Peyer's patch (tissue), 4 donors: Measurements from ENCODE around the gene RALGAPA1. TPM values are rescaled to one million over a fixed set of nuclear protein-coding genes. Genes with fewer than 3 reads are reported as not detected.
"Not testable (repeated sequence)": the region's sequence is repeated elsewhere in the genome, so short reads cannot be mapped to it uniquely, and the experiment has no call there.

Source experiments
- DNase-seq, 3 donors: peaks; one replicate each; pipeline ENCODE4 v3.0.0-alpha.2; 2017 to 2019
- H3K27ac ChIP-seq, 4 donors: fragments of 200-600 bp; sonication (generic); one replicate each; pipeline ENCODE4 v1.5.1; 2016 to 2019
- H3K27me3 ChIP-seq, 2 donors: fragments of 200-600 bp; sonication (generic); one replicate each; pipeline ENCODE4 v1.5.1; 2019
- H3K36me3 ChIP-seq, 3 donors: fragments of 200-600 bp; sonication (generic); one replicate each; pipeline ENCODE4 v1.5.1; 2016 to 2019
- H3K4me1 ChIP-seq, 4 donors: fragments of 200-600 bp; sonication (generic); one replicate each; pipeline ENCODE4 v1.5.1; 2016 to 2019
- H3K4me3 ChIP-seq, 4 donors: fragments of 200-600 bp; sonication (generic); 1 replicate in 3 of 4; 2 replicates in 1 of 4; pipeline ENCODE4 v1.5.1; 2016 to 2019; ENCODE audit warnings: mild to moderate bottlenecking in 1 of 4
- H3K9me3 ChIP-seq, 4 donors: fragments of 200-600 bp; sonication (generic); one replicate each; pipeline ENCODE4 v1.5.1; 2016 to 2019; ENCODE audit warnings: mild to moderate bottlenecking in 1 of 4
- CTCF ChIP-seq, 6 experiments: fragments of 450-650 bp in 4 of 6; fragments of 200-600 bp in 2 of 6; sonication (generic) in 1 of 6; IDR thresholded peaks; one replicate each; pipeline ENCODE4 v1.5.1; 2017 to 2019; ENCODE audit warnings: antibody characterized with exemption in 6 of 6, mild to moderate bottlenecking in 3 of 6, moderate library complexity in 1 of 6
- POLR2A ChIP-seq, 2 donors: fragments of 450-650 bp; IDR thresholded peaks; one replicate each; pipeline ENCODE4 v1.5.1; 2017; ENCODE audit warnings: antibody characterized with exemption in 2 of 2, mild to moderate bottlenecking in 2 of 2, moderate library complexity in 2 of 2
- total RNA-seq, 4 donors: library from RNA; depleted of rRNA; stranded (reverse); fragments of >200 nt; gene quantifications; one replicate each; pipeline ENCODE4 v1.1.0, GENCODE V29; 2016

The RALGAPA1 gene
- total RNA-seq, 4 donors from 2014 or later, result 61.8 to 163 (median 89.4) TPM

GRCh38 chr14:35687335-35687939 lies 121.7 kb downstream of the RALGAPA1 start:
- peak in 1 of 3 donors; percentile 56 for DNase-seq
- no peak for TF ChIP-seq POLR2A (IDR thresholded peaks at IDR 0.05)
- peak in 4 of 6 experiments; percentile 63 to 82 (median 76) for TF ChIP-seq CTCF (IDR thresholded peaks at IDR 0.05)

GRCh38 chr14:35683688-35684087 lies 125.4 kb downstream of the RALGAPA1 start:
- not testable (repeated sequence) for H3K4me1 ChIP-seq, H3K27ac ChIP-seq, DNase-seq, H3K9me3 ChIP-seq, H3K27me3 ChIP-seq, H3K4me3 ChIP-seq
- H3K36me3 ChIP-seq, result peaks cover 0 to 43% (median 0%) of the 10 kb centered on the region in 3 donors

More at GRCh38 chr14:35687335-35687939, 121.7 kb downstream of the RALGAPA1 start:
- Histone ChIP-seq H3K4me1 (no peaks in the 10 kb centered on the region), H3K4me3 (no peak overlapping the region), H3K9me3 (no peaks in the 10 kb centered on the region), H3K27me3 (no peaks in the 10 kb centered on the region), H3K27ac (no peak overlapping the region), H3K36me3 (peaks cover 0 to 46% (median 0%) of the 10 kb centered on the region in 3 donors)

GRCh38 chr14:35682802-35683201 lies 126.3 kb downstream of the RALGAPA1 start:
- peaks cover 0 to 41% (median 0%) of the 10 kb centered on the region in 3 donors for H3K36me3 ChIP-seq
- no peaks in the 10 kb centered on the region for H3K27me3 ChIP-seq
- no peak for TF ChIP-seq POLR2A (IDR thresholded peaks at IDR 0.05)
- no peak for TF ChIP-seq CTCF (IDR thresholded peaks at IDR 0.05)
- no peaks in the 10 kb centered on the region for H3K9me3 ChIP-seq
- no peaks in the 10 kb centered on the region for H3K4me1 ChIP-seq
- H3K4me3 ChIP-seq, result no peak overlapping the region
- H3K27ac ChIP-seq, result no peak overlapping the region
- DNase-seq, result no peak

- no peaks in the 10 kb centered on the region for H3K4me1 ChIP-seq
- DNase-seq, result no peak
- peaks cover 0 to 57% (median 0%) of the 10 kb centered on the region in 3 donors for H3K36me3 ChIP-seq
- H3K27ac ChIP-seq, result no peak overlapping the region
- no peaks in the 10 kb centered on the region for H3K9me3 ChIP-seq
- no peak for TF ChIP-seq POLR2A (IDR thresholded peaks at IDR 0.05)
- no peaks in the 10 kb centered on the region for H3K27me3 ChIP-seq
- H3K4me3 ChIP-seq, result no peak overlapping the region
Measured at GRCh38 chr14:35678403-35679028, 130.6 kb downstream of the RALGAPA1 start.

- H3K4me3 ChIP-seq, result no peak overlapping the region
- H3K27ac ChIP-seq, result peak overlapping the region in 1 of 4 donors; percentile 11
- DNase-seq, result no peak
- H3K9me3 ChIP-seq, result no peaks in the 10 kb centered on the region
- H3K27me3 ChIP-seq, result no peaks in the 10 kb centered on the region
- peaks cover 0 to 39% (median 0%) of the 10 kb centered on the region in 3 donors for H3K36me3 ChIP-seq
- TF ChIP-seq CTCF (IDR thresholded peaks at IDR 0.05) (no peak), POLR2A (IDR thresholded peaks at IDR 0.05) (no peak)
- H3K4me1 ChIP-seq, result no peaks in the 10 kb centered on the region
Measured at GRCh38 chr14:35669782-35670181, 139.3 kb downstream of the RALGAPA1 start.

GRCh38 chr14:35666429-35667043 lies 142.6 kb downstream of the RALGAPA1 start:
- Histone ChIP-seq H3K27me3 (no peaks in the 10 kb centered on the region), H3K36me3 (peaks cover 0 to 32% (median 0%) of the 10 kb centered on the region in 3 donors), H3K9me3 (no peaks in the 10 kb centered on the region), H3K27ac (no peak overlapping the region), H3K4me3 (no peak overlapping the region), H3K4me1 (no peaks in the 10 kb centered on the region)
- no peak for DNase-seq
- no peak for TF ChIP-seq POLR2A (IDR thresholded peaks at IDR 0.05)
- no peak for TF ChIP-seq CTCF (IDR thresholded peaks at IDR 0.05)
